ENCODE measurements around the gene ZNF488.

The ZNF488 gene

DNA sequence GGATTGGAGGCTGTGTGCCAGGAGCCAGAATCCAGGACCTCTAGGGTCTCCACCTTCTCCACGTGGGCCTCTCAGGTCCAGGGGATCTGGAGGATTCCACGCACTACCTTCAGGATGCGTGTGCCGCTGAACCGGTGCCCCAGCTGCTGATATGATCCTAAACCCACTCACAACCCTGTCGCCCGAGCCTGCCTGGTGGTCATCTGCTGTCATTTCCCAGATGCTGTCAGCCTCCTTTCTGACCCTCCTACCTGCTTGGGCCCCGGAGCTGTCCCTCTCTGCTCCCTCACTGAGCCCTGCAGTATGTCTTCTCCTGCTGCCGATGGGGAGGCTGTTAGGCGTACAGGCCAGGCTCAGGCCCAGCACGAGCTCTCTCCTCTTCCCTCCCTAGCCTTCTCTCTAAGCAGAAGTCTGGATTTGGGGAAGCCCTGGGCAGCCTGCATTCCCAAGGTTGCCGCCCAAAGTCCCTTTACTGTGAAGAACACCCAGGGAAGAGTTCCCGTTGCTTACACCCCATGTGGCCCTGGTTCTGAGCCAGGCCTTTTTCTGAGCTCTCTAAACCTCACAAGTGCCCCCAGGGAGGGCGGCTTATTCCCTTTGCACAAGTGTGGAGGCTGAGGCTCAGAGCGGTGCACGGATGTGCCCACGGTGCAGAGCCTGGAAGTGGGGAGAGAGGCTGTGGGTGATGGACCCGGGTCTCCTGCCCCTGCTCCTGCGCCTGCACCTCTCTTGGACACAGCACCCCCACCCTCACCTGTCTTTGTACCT is 30.8 kb upstream of the ZNF488 start:
- TF ChIP-seq, protein P1, sequence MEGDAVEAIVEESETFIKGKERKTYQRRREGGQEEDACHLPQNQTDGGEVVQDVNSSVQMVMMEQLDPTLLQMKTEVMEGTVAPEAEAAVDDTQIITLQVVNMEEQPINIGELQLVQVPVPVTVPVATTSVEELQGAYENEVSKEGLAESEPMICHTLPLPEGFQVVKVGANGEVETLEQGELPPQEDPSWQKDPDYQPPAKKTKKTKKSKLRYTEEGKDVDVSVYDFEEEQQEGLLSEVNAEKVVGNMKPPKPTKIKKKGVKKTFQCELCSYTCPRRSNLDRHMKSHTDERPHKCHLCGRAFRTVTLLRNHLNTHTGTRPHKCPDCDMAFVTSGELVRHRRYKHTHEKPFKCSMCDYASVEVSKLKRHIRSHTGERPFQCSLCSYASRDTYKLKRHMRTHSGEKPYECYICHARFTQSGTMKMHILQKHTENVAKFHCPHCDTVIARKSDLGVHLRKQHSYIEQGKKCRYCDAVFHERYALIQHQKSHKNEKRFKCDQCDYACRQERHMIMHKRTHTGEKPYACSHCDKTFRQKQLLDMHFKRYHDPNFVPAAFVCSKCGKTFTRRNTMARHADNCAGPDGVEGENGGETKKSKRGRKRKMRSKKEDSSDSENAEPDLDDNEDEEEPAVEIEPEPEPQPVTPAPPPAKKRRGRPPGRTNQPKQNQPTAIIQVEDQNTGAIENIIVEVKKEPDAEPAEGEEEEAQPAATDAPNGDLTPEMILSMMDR (IDR thresholded peaks at IDR 0.05; ENCODE audit: control insufficient read depth, insufficient read depth, low read depth, low read length, missing control alignments): no peak
- no peak for DNase-seq (ENCODE audit: low read depth)
- no peak overlapping the region for H3K4me3 ChIP-seq (ENCODE audit: control insufficient read depth, low read depth, low read length)

DNA sequence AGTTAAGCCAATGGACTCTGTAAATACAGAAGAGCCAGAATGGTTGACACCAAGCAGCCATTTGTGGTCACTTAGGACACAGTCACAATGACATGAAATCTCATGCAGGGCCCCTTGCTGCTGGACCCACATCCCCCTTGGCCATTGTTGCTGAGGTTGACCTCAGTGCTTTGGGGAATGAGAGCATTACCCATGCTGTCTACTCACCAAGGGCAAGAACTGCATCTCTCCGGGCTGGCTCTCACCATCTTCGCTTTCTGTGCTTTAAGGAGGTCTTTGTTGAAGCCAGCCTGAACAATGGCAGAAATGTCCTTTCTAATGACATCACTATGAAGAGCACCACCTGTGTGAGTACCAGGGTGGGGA is 30.1 kb upstream of the ZNF488 start:
- TF ChIP-seq, protein P1 (IDR thresholded peaks at IDR 0.05; ENCODE audit: control insufficient read depth, insufficient read depth, low read depth, low read length, missing control alignments): no peak
- no peak for DNase-seq (ENCODE audit: low read depth)
- no peak overlapping the region for H3K4me3 ChIP-seq (ENCODE audit: control insufficient read depth, low read depth, low read length)

DNA sequence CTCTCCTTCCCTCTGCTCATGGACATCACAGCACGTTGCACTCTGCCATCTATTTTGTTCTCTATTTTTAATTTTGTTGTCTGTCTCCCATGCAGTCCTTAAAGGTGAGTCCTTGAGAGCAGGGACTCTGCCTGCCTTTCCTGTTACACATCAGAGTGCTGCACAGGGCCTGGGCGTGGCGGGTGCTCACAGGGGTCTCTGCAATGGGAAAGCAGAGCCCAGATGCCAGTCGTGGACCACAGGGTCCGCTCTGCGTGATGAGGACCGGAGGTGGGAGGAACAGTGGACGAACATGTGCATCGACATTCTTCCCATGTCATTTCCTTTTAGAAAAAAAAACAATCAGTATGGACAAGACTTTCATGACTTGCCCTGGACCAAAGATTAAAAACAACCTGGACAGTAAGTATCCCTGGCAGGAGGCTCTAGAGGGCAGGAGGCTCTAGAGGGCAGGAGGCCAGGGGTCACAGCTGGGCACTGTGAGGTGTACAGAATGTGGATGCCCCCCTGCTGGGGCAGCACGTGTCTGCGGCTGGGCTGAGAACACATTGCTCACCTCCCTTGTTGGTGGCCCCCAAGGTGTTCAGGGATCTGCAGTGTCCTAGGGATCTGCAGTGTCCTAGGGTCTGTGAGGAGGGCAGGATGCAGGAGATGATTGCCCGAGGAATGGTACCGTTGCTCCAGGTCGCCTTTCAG is 29.6 kb upstream of the ZNF488 start:
- no peak overlapping the region for H3K4me3 ChIP-seq (ENCODE audit: control insufficient read depth, low read depth, low read length)
- DNase-seq (ENCODE audit: low read depth): no peak

DNA sequence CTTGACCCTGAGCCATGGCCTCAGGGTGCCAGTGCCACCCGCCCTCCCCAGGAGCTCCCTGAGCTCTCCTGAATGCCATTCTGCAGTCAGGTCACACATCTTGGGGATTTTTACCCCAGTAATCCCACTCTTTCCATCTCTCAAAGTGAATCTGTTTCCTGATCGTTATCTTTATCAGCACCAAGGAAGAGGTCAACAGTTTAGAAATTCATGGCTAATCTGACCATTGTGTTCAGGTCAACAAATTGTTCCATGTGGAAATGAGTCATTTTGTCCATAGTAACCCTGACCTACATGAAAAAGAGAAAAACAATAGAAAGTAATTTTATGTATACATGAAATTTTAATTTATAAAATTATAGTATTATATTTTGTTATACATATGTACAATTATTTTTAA is 28.8 kb upstream of the ZNF488 start:
- TF ChIP-seq, protein P1 (IDR thresholded peaks at IDR 0.05; ENCODE audit: control insufficient read depth, insufficient read depth, low read depth, low read length, missing control alignments): no peak
- H3K4me3 ChIP-seq (ENCODE audit: control insufficient read depth, low read depth, low read length): no peak overlapping the region
- DNase-seq (ENCODE audit: low read depth): no peak

More for the DNA sequence above, 29.6 kb upstream of the ZNF488 start:
- TF ChIP-seq, protein P1 (IDR thresholded peaks at IDR 0.05; ENCODE audit: control insufficient read depth, insufficient read depth, low read depth, low read length, missing control alignments): no peak

DNA sequence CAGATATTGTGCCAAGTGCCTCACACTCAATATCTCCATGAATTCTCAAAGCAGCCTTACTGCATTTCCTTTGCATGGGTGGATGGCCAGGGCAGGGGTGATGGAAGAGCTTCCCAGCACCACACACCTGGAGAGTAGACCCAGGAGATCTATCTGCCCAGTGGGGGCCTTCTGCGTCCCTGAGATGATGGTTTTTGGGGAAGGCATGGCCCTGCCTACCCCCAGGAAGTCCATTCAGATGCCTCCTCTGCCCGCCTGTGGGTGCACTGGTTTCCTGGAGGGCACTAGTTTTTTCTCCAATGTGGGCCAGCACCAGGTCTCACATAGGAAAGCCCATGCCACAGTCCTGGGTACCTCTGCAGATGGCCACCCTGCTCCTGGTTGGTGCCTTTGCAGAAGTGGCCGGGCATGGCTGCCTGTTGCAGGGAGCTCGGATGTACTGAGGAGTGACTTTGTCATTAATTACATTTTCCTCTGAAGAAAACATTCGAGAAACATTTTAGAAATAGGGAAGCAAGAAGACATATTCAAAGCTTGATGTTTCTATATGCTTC is 28.2 kb upstream of the ZNF488 start:
- TF ChIP-seq, protein P1 (IDR thresholded peaks at IDR 0.05; ENCODE audit: control insufficient read depth, insufficient read depth, low read depth, low read length, missing control alignments): no peak
- DNase-seq (ENCODE audit: low read depth): no peak
- no peak overlapping the region for H3K4me3 ChIP-seq (ENCODE audit: control insufficient read depth, low read depth, low read length)

DNA sequence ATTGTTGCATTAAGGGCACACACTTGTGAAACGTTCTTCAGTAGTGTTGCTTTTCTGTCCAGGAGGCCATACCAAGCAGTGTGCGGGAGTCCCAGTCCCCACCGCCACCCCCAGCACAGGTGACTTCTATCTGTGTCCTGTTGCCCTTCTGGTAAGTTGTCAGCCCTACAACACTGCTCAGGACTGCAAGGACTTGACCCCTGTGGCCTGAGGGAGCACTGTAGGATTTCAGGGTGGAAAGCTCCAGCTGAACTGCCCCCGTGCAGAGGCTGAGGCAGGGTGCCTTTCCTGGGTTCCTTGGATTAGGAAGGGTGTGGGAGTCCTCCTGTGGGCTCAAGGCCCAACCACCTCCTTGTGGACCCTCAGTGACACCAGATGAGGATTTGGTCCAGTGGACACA is 26.8 kb upstream of the ZNF488 start:
- no peak for DNase-seq (ENCODE audit: low read depth)
- no peak overlapping the region for H3K4me3 ChIP-seq (ENCODE audit: control insufficient read depth, low read depth, low read length)
- TF ChIP-seq, protein P1 (IDR thresholded peaks at IDR 0.05; ENCODE audit: control insufficient read depth, insufficient read depth, low read depth, low read length, missing control alignments): no peak
